Measurements from ENCODE around the gene AIF1L. TPM values are rescaled to one million over a fixed set of nuclear protein-coding genes. Genes with fewer than 3 reads are reported as not detected.
"Not testable (repeated sequence)": the region's sequence is repeated elsewhere in the genome, so short reads cannot be mapped to it uniquely, and the experiment has no call there.

AIF1L gene
- polyA plus RNA-seq, 1 experiment: 0.05 TPM

GRCh38 chr9:131149688-131150053 is 53.3 kb downstream of the AIF1L start:
- no peak for TF ChIP-seq CTCF (IDR thresholded peaks at IDR 0.05; ENCODE audit: insufficient read depth, low read depth, low read length)
- no peak for DNase-seq (ENCODE audit: low read depth)
- Histone ChIP-seq H3K4me3 (ENCODE audit: low read depth, low read length) (no peak overlapping the region), H3K27me3 (ENCODE audit: control insufficient read depth, insufficient read depth, low read length) (no peaks in the 10 kb centered on the region), H3K36me3 (ENCODE audit: control insufficient read depth, insufficient read depth, low read length) (peaks cover 18% of the 10 kb centered on the region)
- POLR2A ChIA-PET: no interaction called here
- CTCF ChIA-PET: no interaction called here

- POLR2A ChIA-PET: no interaction called here
- no peak for TF ChIP-seq CTCF (IDR thresholded peaks at IDR 0.05; ENCODE audit: insufficient read depth, low read depth, low read length)
- Histone ChIP-seq H3K4me3 (ENCODE audit: low read depth, low read length) (no peak overlapping the region), H3K27me3 (ENCODE audit: control insufficient read depth, insufficient read depth, low read length) (no peaks in the 10 kb centered on the region), H3K36me3 (ENCODE audit: control insufficient read depth, insufficient read depth, low read length) (peaks cover 7% of the 10 kb centered on the region)
- no peak for DNase-seq (ENCODE audit: low read depth)
- CTCF ChIA-PET: no interaction called here
Observed at GRCh38 chr9:131153595-131153994, 57.3 kb downstream of the AIF1L start.

DNA sequence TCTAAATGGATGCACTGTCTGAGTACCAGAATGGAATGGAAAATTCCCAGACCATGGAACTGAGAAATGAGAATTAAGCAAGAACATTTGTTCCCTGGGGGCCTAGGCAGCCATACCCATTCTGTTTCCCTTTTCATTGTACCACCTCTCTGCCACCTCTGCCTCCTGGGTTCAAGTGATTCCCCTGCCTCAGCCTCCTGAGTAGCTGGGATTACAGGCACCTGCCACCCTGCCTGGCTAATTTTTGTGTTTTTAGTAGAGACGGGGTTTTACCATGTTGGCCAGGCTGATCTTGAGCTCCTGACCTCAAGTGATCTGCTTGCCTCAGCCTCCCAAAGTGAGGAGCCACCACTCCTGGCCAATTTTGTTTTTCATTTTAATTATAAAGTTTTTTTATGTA is 62.3 kb downstream of the AIF1L start:
- POLR2A ChIA-PET; H3K4me3 ChIP-seq (ENCODE audit: low read depth, low read length); DNase-seq (ENCODE audit: low read depth); H3K27me3 ChIP-seq (ENCODE audit: control insufficient read depth, insufficient read depth, low read length); H3K36me3 ChIP-seq (ENCODE audit: control insufficient read depth, insufficient read depth, low read length): not testable (repeated sequence)
- CTCF ChIA-PET: interaction anchor here (0.6 kb wide), 1 partner anchor 500 kb away, joined by 3 read pairs; no protein-coding TSS in a partner anchor

- Histone ChIP-seq H3K27me3 (ENCODE audit: control insufficient read depth, insufficient read depth, low read length) (no peaks in the 10 kb centered on the region), H3K4me3 (ENCODE audit: low read depth, low read length) (no peak overlapping the region), H3K36me3 (ENCODE audit: control insufficient read depth, insufficient read depth, low read length) (peaks cover 10% of the 10 kb centered on the region)
- POLR2A ChIA-PET: no interaction called here
- CTCF ChIA-PET: no interaction called here
- no peak for TF ChIP-seq CTCF (IDR thresholded peaks at IDR 0.05; ENCODE audit: insufficient read depth, low read depth, low read length)
- DNase-seq (ENCODE audit: low read depth): no peak
Observed at GRCh38 chr9:131160416-131161112, 64.2 kb downstream of the AIF1L start.

DNA sequence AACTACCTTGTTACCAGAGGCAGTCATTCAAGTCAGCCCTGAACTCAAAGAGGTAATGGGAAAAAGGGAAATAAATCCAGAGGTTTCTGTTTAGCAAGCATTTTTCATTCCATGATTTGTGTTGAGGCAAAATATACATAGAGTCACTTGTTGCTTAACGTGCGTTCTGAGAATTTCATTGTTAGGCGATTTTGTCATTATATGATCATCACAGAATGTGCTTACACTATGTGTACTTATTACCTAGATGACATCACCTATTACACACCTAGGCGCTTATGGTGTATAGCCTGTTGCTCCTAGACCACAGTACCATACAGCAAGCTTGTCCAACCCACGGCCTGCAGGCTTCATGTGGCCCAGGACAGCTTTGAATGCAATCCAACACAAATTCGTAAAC is 65.3 kb downstream of the AIF1L start:
- POLR2A ChIA-PET: no interaction called here
- Histone ChIP-seq H3K4me3 (ENCODE audit: low read depth, low read length) (no peak overlapping the region), H3K27me3 (ENCODE audit: control insufficient read depth, insufficient read depth, low read length) (no peaks in the 10 kb centered on the region), H3K36me3 (ENCODE audit: control insufficient read depth, insufficient read depth, low read length) (peaks cover 10% of the 10 kb centered on the region)
- DNase-seq (ENCODE audit: low read depth): no peak
- no peak for TF ChIP-seq CTCF (IDR thresholded peaks at IDR 0.05; ENCODE audit: insufficient read depth, low read depth, low read length)
- CTCF ChIA-PET: interaction anchor here (1.1 to 2.1 kb wide), 3 partner anchors 17 to 188 kb away, joined by 3 to 7 read pairs (median 4); no protein-coding TSS in a partner anchor

- no peaks in the 10 kb centered on the region for H3K27me3 ChIP-seq (ENCODE audit: control insufficient read depth, insufficient read depth, low read length)
- no peak for DNase-seq (ENCODE audit: low read depth)
- peaks cover 11% of the 10 kb centered on the region for H3K36me3 ChIP-seq (ENCODE audit: control insufficient read depth, insufficient read depth, low read length)
- CTCF ChIA-PET: interaction anchor here (1.0 to 2.1 kb wide), 5 partner anchors 15 to 187 kb away, joined by 3 to 7 read pairs (median 3); no protein-coding TSS in a partner anchor
- no peak overlapping the region for H3K4me3 ChIP-seq (ENCODE audit: low read depth, low read length)
- POLR2A ChIA-PET: no interaction called here
- no peak for TF ChIP-seq CTCF (IDR thresholded peaks at IDR 0.05; ENCODE audit: insufficient read depth, low read depth, low read length)
Observed at GRCh38 chr9:131162886-131163285, 66.6 kb downstream of the AIF1L start.
